ENCODE data around the gene TTLL9.

DNA sequence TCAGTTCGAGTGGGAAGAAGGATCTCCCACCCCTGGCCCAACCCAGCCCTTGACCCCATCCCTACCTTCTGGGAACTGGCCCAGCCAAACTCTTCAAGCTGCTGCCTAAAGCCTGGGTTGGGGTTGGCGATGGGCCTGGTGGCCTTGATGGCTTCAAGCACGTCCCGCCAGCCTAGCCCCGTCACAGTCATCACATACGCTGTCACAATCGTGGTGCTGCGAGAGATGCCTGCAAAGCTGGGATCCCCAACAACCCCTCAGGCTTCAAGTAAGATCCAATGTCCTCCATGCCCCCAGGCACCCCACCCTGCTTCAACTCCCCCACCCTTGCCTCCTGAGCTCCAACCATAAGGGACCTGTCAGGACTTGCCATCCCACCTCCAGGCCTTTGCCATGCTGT, 7.9 kb upstream of the TTLL9 start:
- TF ChIP-seq, protein P1, sequence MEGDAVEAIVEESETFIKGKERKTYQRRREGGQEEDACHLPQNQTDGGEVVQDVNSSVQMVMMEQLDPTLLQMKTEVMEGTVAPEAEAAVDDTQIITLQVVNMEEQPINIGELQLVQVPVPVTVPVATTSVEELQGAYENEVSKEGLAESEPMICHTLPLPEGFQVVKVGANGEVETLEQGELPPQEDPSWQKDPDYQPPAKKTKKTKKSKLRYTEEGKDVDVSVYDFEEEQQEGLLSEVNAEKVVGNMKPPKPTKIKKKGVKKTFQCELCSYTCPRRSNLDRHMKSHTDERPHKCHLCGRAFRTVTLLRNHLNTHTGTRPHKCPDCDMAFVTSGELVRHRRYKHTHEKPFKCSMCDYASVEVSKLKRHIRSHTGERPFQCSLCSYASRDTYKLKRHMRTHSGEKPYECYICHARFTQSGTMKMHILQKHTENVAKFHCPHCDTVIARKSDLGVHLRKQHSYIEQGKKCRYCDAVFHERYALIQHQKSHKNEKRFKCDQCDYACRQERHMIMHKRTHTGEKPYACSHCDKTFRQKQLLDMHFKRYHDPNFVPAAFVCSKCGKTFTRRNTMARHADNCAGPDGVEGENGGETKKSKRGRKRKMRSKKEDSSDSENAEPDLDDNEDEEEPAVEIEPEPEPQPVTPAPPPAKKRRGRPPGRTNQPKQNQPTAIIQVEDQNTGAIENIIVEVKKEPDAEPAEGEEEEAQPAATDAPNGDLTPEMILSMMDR (IDR thresholded peaks at IDR 0.05), result no peak
- no peak for TF ChIP-seq POLR2A (IDR thresholded peaks at IDR 0.05)
